ENCODE results near the gene AKAP13.

Gene AKAP13

DNA sequence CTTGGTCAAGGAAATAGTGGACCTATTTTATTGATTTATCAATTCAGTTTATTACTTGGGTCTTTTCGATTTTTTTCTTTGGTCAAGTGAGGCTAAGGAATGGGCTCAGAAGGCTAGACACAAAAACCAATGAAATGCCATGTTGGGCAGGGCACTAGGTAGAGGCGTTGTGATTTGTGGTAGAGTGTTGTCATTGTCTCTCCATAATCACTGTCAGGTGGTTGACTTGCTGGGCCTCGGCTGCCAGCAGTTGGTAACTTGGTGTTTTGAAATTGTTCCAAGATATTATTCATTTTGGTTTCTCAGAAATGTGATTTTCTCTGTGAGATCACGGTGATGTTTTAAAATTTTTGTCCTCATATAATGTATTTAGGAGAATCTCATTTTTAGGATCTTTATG is 240.7 kb downstream of the AKAP13 start:
- no peak for DNase-seq (ENCODE audit: low read depth in 2 of 2, low spot score in 1 of 2)

DNA sequence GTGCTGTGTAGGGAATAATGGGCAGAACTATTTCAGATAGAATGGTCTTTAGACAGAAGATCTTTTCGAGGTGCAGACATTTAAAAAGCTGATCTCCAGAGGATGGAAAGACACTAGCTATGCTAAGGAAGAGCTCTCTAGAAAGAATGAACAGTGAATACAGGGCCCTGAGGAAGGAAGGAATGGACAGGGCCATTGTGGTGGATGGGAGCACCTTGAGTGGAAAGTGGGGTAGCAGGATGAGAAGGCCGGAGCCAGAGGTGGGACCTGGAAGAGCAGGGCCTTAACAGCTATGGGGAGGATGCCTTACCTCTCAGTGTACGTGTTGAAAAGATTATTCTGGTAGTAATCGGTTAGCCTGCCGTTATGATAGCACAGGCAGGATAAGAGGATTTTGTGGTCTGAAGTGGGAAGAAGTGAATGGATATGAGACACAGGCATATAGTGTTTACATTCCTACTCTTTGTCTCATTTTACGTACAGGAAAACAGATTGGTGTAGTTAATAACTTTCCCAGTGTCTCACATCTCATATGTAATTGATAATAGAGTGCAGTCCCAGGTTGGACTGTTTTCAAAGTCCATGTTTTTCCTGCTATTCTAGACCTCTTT is 241.9 kb downstream of the AKAP13 start:
- no peak for DNase-seq (ENCODE audit: low read depth in 2 of 2, low spot score in 1 of 2)

DNA sequence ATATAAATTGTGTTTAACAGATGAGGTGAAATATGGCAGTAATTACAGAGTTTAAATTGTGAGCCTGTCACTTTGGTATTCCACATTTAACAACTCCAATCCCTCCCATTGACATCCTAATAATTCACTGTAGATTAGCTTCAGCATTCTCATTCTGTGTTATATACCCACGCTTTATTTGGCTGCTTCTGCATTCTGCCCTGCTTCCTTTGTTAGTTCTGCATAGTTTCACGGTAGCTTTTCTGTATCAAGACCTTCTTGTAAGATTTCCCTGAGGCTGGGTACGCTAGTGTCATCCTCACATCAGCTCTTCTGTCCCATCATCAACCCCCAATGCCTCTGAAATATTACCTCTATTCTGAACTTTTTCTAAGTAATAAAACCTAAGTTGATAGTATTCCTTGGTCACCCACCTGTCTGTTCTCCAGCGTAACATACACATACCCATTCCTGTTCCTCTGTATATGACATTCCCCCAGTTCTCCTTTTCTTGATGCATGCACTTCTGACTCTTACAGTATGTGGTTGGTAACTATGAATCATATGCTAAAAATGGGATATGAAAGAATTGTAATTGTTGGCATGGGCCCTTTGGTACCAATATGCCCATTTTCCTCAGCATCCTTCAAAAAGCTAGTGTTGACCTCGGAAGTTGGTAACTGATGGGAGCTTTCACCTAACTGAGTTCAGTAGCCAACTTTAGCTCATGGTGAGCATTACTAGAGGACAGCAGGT is 243.1 kb downstream of the AKAP13 start:
- DNase-seq (ENCODE audit: low read depth in 2 of 2, low spot score in 1 of 2), result no peak

DNA sequence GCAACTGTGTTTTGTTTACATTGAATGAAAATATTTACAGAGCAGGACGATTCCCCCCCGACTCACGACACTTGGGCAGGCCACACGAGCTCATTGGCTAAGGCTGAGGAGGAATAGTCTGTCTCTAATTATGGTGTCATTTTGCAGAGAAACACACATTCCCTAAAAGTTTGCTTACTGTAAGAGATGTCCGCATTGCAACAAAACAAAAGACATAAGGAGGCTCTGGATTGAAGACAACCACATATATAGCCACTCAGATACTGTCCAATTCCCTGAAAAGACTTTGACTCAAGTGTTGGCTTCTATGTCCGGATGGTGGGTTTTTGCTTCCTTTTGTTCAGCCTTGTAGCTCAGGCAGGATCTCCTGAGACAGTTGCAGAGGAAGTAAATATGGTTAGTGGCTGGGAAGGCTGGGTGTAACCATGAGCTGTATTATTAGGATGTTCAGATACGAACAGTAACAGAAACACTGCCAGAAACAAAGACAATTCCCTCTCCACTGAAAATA is 243.9 kb downstream of the AKAP13 start:
- no peak for DNase-seq (ENCODE audit: low read depth in 2 of 2, low spot score in 1 of 2)

DNA sequence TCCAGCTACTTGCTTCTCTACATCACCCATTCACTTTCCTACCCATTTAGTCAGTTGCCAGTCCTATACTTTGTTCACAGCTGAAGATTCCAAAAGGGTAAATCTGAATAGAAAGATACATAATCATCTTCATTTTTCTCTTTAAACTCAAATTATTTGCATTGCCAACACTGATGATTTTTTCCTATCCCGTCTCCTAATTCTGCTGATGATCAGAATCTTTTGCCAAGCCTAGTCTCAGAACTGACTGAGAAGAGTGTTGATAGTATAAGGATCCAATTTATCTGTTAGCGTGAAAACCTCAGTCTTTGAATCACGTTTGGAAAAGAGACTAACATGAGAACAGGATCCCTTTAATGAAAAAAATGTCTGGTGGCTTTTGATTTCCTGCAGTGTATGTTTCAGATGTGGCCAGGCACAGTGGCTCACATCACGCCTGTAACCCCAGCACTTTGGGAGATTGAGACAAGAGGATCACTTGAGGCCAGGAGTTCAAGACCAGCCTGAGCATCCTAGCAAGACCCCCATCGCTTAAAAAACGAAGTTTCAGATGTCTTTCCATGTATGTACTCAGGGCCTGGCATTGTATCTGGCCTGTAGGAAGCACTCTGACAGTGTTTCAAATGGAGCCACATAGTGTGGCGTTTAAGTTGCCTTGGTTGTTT is 244.9 kb downstream of the AKAP13 start:
- DNase-seq (ENCODE audit: low read depth in 2 of 2, low spot score in 1 of 2), result no peak

DNA sequence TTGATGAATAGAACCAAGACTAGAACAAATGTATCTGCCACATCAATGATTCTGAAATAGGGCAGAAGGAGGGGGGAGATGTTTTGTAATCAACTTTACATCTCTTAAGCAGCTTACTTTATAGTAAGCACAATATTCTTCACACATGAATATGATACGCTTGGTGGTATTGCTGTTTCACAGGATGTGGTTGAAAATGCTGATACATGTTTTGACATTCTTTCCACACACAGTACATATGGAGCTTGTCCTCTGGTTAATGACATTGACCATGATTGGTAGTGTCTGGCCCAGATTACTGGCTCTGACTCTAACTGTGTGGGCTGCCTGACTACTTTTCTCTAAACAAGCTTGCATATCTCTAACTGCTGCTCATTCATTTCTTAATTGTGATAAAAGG is 245.5 kb downstream of the AKAP13 start:
- no peak for DNase-seq (ENCODE audit: low read depth in 2 of 2, low spot score in 1 of 2)

DNA sequence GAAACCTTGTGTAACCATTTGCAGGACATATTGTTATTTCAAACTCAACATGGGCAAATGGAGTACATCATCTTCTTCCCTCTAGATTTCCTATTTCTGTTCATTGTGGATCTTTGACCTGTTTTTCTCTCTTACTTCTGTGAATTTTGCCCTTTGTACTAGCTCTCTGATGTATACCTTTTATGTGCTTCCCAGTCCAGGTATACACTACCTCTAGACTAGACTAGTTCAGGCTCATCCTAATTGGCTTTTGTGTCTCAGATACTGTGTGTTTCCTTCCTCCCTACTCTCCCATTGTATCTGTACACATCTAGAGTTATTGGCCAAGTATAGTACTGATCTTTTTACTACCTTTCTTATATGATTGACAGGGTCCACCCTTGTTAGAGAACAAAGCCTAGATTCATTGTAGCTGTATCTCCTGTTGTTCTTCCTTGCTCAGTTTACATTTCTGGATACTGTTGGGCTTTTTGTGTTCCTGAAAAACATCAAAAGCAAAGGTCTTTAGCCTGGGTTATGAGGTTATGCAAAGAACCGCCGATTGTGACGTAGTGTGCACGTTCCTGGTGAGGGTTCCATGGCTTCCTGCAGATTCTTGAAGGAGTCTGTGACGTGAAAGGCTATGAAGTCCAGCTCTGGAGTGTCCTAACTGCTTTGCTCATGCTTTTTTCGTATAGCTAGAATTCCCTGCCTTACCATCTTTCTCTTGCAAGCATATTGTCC is 247.0 kb downstream of the AKAP13 start:
- DNase-seq (ENCODE audit: low read depth in 2 of 2, low spot score in 1 of 2), result no peak

DNA sequence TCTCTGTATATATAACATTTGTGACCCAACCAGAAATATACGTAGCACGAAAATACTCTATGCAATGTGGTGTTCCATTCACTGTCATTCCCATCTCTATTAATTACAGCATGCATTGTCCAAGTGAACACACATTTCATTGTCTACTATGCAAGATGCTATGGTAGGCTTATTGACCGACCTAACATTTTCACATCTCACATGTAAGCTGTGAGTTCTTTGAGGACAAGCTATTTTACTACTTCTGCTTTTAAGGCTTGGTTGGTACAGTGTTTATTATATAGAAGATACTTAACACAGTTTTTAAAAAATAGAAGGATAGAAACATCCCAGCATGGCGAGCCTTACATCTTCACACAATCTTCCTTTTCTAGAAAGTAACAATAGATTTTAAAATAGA is 249.9 kb downstream of the AKAP13 start:
- DNase-seq (ENCODE audit: low read depth in 2 of 2, low spot score in 1 of 2), result no peak

DNA sequence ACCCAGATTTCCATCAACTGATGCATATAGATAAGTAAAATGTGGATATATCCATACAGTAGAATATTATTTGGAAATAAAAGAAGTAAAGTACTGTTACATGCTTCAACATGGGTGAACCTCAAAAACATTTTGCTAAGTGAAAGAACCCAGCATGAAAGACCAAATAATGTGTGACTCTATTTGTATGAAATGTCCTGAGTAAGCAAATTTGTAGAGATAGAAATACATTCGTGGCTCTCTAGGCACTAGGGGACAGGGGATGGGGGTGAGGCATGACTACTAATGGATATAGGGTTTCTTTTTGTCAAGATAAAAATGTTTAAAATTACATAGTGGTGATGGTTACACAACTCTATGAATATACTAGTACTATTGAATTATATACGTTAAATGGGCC is 250.6 kb downstream of the AKAP13 start:
- DNase-seq (ENCODE audit: low read depth in 2 of 2, low spot score in 1 of 2), result no peak

DNA sequence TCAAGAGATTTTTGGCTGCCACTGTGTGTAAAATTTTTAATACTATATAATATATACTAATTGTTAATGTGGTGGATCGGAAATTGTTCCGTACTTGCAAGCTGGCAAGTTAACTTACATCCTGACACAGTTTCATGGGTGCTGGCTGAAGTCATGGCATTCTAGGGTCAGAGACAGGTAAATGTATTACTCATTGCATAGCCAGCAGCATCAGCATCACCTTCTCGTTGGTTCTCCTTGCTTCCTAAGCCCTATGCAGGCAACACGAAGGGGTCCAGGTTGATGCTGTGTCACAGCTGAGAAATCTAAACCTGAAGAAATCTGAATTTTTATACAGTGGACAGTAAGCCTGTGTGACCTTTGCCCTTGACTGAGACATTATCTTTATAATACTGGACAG is 251.6 kb downstream of the AKAP13 start:
- DNase-seq (ENCODE audit: low read depth in 2 of 2, low spot score in 1 of 2), result no peak

DNA sequence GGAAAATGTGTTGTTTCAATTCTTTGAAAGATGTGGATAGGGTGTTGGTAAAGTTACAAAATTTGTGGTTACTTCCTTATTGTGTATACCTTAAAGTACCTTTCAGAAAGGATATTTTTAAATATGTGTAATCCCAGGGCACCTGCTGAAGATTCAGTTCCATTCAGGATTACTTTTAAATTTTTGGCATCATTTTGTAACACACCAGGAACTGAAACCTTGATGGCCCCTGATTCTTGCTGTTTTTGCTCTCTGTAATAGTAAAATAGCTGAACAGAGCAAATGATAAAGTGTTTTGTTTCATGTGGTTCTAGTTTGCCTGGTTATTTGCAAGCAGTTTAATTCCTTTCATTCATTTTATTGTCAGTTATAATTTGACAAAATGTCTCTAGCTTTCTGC is 253.5 kb downstream of the AKAP13 start:
- DNase-seq (ENCODE audit: low read depth in 2 of 2, low spot score in 1 of 2), result no peak

DNA sequence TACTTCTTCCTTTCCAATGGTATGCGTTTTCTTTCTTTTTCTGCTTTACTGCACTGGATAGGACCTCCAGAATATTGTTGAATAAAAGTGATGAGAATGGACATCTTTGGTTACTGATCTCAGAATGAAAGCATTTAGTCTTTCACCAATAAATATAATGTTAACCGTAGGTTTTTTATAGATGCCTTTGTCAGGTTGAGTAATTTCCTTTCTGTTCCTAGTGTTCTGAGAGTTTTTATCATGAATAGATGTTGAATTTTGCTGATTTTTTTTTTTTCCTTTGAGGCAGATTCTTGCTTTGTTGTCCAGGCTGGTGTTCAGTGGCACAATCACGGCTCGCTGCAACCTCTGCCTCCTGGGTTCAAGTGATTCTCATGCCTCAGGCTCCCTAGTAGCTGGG is 255.9 kb downstream of the AKAP13 start:
- DNase-seq (ENCODE audit: low read depth in 2 of 2, low spot score in 1 of 2), result no peak

DNA sequence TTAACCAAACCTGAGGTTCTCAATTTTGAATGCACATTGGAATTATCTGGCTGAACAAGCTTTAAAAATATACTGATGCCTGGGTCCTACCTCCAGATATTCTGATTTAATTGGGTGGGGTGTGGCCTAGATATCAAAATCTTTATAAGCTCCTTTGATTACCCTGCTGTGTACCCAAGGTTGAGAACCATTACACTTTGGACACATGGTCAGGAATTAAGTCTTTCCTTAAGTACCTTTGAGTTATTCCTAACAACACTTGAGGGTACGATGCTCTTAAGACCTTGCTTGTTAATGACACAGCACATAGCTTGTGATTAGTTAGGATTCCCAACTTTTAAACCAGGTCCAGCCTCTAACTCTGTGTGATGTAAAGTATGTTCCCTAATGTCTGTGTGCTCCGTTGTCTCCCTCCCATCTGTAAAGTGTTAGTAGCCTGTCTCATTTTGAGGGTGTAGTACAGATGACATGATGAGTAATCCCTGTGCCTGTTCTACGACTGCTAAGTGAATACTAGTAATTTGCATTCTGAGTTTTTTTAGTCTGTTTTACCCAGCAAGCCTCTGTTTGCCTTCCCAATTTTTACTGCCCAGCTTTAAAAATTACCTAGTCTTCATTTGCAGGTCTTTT is 259.5 kb downstream of the AKAP13 start:
- DNase-seq (ENCODE audit: low read depth in 2 of 2, low spot score in 1 of 2), result no peak

DNA sequence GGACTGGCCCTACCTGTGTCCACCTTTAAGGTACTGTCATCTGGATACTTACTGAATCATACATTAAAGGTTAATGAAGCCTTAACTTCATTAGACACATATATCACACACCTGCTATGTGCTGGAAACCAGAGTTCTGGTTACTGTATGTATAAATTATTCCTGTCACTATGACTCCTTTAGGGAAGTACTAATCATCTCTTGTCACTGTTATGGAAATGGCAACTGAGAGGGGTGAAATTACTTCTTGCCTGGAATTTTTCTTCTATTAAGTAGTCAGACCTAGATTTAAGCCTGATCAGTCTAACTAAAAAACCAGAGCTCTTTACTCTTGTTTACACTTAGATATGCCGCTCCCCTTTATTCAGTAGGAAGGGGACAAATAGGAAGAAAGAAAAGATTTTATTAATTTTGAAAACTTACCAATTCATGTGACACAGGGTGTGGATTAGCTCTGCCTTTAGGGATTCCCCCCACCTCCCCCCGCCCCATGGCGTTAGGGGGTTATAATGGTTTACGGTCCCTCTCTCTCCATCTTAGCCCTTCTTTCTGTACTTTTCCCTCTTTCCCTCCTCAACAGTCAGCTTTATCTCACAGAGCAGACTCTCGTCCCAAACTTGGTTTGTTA is 261.8 kb downstream of the AKAP13 start:
- DNase-seq (ENCODE audit: low read depth in 2 of 2, low spot score in 1 of 2), result no peak

DNA sequence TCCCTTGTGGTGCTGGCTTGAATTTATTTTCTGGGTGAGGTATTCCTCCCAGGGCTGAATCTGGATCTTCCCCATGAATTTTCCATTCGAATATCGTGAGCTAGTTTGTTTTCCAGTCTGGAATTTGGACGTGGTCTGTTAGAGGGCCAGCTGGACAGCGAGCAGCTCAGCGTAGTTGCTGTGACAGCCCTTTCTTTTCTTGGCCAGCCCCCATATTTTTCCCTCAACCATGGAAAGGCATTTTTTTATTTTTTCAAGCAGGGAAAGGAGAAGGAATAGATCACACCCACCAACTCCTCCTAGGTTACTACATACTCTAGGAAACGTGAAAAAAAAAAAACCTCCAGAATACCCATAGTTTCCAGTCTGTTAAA is 262.3 kb downstream of the AKAP13 start:
- DNase-seq (ENCODE audit: low read depth in 2 of 2, low spot score in 1 of 2), result no peak

DNA sequence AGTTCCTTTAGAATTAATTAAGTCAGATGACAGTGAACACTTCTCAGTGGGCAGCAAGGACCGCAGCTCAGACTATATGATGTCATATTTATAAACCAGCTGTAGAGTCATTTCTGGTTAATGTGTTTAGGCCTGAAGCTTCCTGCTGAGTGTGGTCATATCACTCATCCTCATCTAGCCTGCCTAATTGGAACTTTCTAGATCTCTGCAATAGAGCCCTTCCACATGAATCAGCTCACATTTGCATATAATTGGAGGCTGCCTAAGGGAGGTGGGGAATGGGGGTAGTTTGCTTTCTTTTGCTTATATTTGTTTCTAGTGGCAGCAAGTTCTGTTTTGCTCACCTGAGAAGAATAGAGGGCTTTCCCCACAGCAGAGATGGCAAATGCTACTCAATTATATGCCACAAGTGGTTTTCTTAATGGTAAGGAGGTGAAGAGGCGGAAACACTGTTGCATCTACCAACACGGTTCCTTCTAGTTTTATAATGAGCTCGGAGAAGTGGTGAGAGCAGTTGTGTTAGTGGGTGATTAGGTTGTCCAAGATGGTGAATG is 266.2 kb downstream of the AKAP13 start:
- DNase-seq (ENCODE audit: low read depth in 2 of 2, low spot score in 1 of 2), result no peak

DNA sequence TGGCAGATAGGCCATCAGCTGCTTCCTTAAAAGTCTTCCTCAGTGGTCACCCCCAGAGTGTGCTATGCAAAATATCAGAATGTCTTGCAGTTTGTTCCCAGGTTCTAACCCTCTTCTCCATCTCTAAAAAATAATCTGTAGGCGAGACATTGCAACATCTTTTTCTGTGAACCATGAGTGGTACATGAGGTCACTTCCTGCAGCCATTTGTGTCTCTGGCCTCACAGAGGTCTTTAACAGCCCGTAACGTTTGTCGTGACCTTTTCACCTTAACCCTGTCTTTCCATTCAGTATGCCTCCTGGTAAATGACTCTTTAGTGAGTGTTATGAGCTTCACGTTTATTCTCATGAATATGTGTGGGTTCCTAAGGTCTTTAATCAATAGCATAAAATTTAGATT is 269.0 kb downstream of the AKAP13 start:
- no peak for DNase-seq (ENCODE audit: low read depth in 2 of 2, low spot score in 1 of 2)

DNA sequence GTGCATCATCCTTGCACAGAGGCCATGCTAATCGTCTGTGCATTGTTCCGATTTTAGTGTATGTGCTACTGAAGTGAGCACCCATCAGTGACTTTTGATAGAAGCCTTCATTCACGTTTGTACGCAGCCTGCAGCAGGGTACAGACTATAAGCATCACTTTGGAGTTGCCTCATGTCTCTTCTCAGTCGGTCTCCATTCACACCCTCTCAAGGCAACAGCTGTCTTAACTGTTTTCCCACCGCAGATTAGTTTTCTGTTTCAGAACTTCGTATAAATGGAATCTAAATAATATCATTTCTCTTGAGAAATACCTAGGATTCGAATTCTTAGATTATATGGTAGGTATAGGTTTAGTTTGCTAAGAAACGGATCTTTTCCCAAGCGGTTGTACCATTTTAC is 271.1 kb downstream of the AKAP13 start:
- DNase-seq (ENCODE audit: low read depth in 2 of 2, low spot score in 1 of 2), result no peak

DNA sequence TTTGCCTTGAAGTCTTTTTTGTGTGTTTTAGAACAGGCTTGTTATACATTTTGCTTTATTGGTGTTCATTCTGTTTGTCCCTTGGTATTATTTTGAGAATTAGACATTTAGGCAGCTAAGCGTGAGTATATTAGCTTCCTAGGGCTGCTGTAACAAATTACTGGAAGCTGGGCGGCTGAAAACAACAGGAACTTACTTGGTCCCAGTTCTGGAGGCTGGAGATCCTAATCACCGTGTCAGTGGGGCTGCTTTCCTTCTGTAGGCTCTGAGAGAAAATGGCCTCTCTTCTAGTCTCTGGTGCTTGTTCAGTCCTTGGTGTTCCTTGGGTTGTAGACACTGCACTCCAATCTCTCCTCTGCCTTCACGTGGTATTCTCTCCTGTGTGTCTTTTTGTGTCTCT is 272.1 kb downstream of the AKAP13 start:
- no peak for DNase-seq (ENCODE audit: low read depth in 2 of 2, low spot score in 1 of 2)

DNA sequence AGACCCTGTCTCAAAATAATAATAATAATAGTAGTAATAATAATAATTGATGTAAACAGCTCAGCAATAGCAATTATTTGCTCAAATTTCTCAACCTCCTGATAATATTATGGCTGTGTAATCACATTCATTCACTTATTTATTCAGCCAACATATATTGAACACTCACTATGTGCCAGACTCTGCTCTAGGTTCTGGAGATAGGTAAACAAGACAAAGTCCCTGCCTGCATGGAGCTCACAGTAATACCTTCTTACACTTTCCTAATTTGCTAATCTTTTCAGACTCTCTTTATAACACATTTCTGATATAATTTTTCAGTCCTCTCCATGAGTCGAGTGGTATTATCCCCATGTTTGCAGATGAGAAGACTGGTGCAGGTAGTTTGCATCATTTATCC is 276.7 kb downstream of the AKAP13 start:
- no peak for DNase-seq (ENCODE audit: low read depth in 2 of 2, low spot score in 1 of 2)

DNA sequence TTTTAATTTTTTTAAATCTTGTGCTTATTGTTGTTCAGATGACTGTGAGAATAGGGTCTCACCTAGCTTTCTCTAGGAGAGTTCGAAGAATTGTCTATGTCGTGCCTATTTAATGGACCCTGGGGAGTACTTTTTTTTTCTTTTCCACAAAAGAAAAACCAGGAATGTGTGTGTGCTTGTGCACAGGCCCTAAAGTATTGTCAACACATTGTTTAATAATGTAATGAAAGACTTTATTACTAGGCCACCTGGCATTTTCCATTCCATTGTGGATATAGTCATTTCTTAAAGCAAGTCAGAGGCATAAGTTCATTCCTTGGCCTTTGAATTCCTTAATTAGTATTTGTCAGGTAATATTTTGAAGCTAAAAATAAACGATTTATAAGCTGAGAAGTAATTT is 278.4 kb downstream of the AKAP13 start:
- DNase-seq (ENCODE audit: low read depth in 2 of 2, low spot score in 1 of 2), result no peak

Data from stimulated activated CD8-positive, alpha-beta memory T cell treated with anti-CD3 and anti-CD28 coated beads, Interleukin-4, amount 100 ng/mL, for 4 hours (primary cell).